HEK293T (cell line): ENCODE results near the gene CDC45.
"Not testable (repeated sequence)": the region's sequence is repeated elsewhere in the genome, so short reads cannot be mapped to it uniquely, and the experiment has no call there.

Experiments
- CTCF ChIA-PET: fragments of 350-600 bp; formaldehyde crosslinking; extraction: SDS; loops from one replicate; lab custom pipeline; 2021; ENCODE audit warnings: antibody characterized with exemption, inconsistent platforms; lab: Yijun Ruan, JAX
- POLR2A ChIA-PET: fragments of 350-600 bp; formaldehyde crosslinking; extraction: SDS; loops from one replicate; lab custom pipeline; 2020; ENCODE audit warnings: antibody characterized with exemption, inconsistent platforms; lab: Yijun Ruan, JAX
- DNase-seq: peaks from one replicate; pipeline ENCODE4 v3.0.0; 2012; ENCODE audit warnings: mixed read lengths; ENCODE audit errors: extremely low spot score
- ARNT ChIP-seq: fragments of 450-650 bp; IDR thresholded peaks from 2 replicates; pipeline ENCODE4 v1.6.1; 2017; ENCODE audit warnings: mild to moderate bottlenecking
- BHLHE40 ChIP-seq: fragments of 450-650 bp; IDR thresholded peaks from 2 replicates; pipeline ENCODE4 v1.6.1; 2016; ENCODE audit warnings: mild to moderate bottlenecking, moderate library complexity, borderline replicate concordance
- CTBP1 ChIP-seq: fragments of 450-650 bp; IDR thresholded peaks from 2 replicates; pipeline ENCODE4 v1.6.1; 2016; ENCODE audit warnings: borderline replicate concordance
- ELF4 ChIP-seq: fragments of 450-650 bp; IDR thresholded peaks from 2 replicates; pipeline ENCODE4 v1.6.1; 2017; ENCODE audit warnings: antibody characterized with exemption
- FOXA1 ChIP-seq: fragments of 450-650 bp; IDR thresholded peaks from 2 replicates; pipeline ENCODE4 v1.6.1; 2016; ENCODE audit warnings: mild to moderate bottlenecking
- FOXK2 ChIP-seq: fragments of 450-650 bp; IDR thresholded peaks from 2 replicates; pipeline ENCODE4 v1.6.1; 2016; ENCODE audit warnings: mild to moderate bottlenecking
- FOXM1 ChIP-seq: fragments of 450-650 bp; IDR thresholded peaks from 2 replicates; pipeline ENCODE4 v1.6.1; 2017; ENCODE audit warnings: mild to moderate bottlenecking, borderline replicate concordance
- HDGF ChIP-seq: fragments of 450-650 bp; IDR thresholded peaks from 2 replicates; pipeline ENCODE4 v1.6.1; 2017; ENCODE audit warnings: antibody characterized with exemption, borderline replicate concordance
- L3MBTL2 ChIP-seq: fragments of 450-650 bp; conservative IDR thresholded peaks from 2 replicates; pipeline ENCODE4 v1.6.1; 2016; ENCODE audit warnings: mild to moderate bottlenecking
- LEF1 ChIP-seq: fragments of 450-650 bp; IDR thresholded peaks from 2 replicates; pipeline ENCODE4 v1.6.1; 2017; ENCODE audit warnings: mild to moderate bottlenecking, borderline replicate concordance
- NFRKB ChIP-seq: fragments of 450-650 bp; IDR thresholded peaks from 2 replicates; pipeline ENCODE4 v1.6.1; 2016; ENCODE audit warnings: mild to moderate bottlenecking, moderate library complexity
- SP1 ChIP-seq: fragments of 450-650 bp; IDR thresholded peaks from 2 replicates; pipeline ENCODE4 v1.6.1; 2017
- SUZ12 ChIP-seq: fragments of 450-650 bp; IDR thresholded peaks from 2 replicates; pipeline ENCODE4 v1.6.1; 2016; ENCODE audit warnings: mild to moderate bottlenecking
- TARDBP ChIP-seq: fragments of 450-650 bp; IDR thresholded peaks from 2 replicates; pipeline ENCODE4 v1.6.1; 2016
- ZNF384 ChIP-seq: fragments of 450-650 bp; IDR thresholded peaks from 2 replicates; pipeline ENCODE4 v1.6.1; 2016
- TF ChIP-seq, protein P1 (sequence below): fragments of 450-650 bp; IDR thresholded peaks from 2 replicates; pipeline ENCODE4 v1.6.1; 2016

Gene CDC45

DNA sequence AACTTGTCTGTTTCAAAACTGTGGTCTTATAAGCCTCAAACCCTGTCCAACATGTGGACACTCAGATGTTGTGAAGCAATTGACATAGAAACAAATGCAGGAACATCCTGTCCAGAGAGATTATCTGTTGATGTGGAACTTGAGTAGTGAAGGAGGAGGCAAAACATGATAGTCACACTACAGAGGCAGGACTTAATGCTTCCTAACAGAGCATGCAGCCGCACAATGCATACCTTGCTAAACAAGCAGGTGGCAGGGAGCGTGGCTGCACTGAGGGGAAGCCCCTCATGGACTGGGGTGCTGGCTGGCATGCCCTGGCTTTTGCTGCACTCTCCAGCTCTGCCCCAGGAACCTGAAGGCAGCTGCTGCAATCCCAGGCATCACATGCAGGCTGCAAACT is 37.6 kb upstream of the CDC45 start:
- TF ChIP-seq SP1 (no peak), NFRKB (no peak), FOXA1 (no peak), FOXK2 (no peak), L3MBTL2 (no peak), TARDBP (no peak), CTBP1 (no peak), FOXM1 (no peak), BHLHE40 (no peak), ELF4 (no peak), LEF1 (no peak), ZNF384 (no peak), SUZ12 (no peak), ARNT (no peak), HDGF (no peak)
- TF ChIP-seq, protein P1, sequence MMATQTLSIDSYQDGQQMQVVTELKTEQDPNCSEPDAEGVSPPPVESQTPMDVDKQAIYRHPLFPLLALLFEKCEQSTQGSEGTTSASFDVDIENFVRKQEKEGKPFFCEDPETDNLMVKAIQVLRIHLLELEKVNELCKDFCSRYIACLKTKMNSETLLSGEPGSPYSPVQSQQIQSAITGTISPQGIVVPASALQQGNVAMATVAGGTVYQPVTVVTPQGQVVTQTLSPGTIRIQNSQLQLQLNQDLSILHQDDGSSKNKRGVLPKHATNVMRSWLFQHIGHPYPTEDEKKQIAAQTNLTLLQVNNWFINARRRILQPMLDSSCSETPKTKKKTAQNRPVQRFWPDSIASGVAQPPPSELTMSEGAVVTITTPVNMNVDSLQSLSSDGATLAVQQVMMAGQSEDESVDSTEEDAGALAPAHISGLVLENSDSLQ: no peak
- ChIA-PET POLR2A (interaction anchor here (5.5 kb wide), 1 partner anchor 11 kb away, joined by 20 read pairs; the partner anchor contains the start of genes HIRA and MRPL40), CTCF (no interaction called here)
- DNase-seq: no peak

DNA sequence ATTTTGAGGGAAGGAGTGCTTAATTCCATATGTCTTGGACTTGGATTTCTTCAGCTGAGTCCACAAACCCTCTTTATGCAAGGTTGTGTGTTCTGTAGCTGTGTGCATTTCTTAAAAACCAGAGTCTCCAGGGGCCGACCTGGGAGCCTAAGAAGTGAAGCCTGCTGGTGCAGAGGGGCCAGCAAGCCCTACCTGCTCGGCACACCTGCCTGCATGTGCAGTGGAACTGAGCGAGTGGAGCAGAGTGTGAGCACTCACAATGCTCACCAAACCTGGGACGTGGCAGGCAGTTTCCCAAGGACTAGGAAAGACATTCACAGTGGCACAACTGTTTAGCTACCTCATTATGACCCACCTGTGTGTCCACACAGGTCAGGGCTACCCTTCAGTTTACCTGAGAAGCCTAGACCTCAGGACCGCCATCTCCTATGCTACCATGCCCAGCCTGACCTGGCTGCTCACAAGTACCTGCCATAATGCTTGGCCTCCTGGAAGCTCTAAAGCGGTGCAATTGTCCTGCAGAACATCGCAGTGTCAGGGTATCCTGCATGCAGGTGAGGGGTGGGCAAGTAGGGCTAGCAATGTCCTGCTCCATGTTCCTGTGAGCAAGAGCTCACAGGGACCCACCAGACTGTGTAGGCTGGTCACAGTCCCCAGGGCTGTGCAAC is 36.0 kb upstream of the CDC45 start:
- ChIA-PET CTCF (interaction anchor here (0.6 kb wide), 1 partner anchor 10 kb away, joined by 4 read pairs; no protein-coding TSS in a partner anchor), POLR2A (interaction anchor here (0.7 to 5.5 kb wide), 6 partner anchors 9 to 151 kb away, joined by 3 to 20 read pairs (median 4); partner anchors contain the start of genes CDC45, HIRA and MRPL40)
- TF ChIP-seq LEF1 (no peak), FOXA1 (no peak), NFRKB (no peak), FOXM1 (no peak), SUZ12 (no peak), TARDBP (no peak), SP1 (no peak), L3MBTL2 (no peak), FOXK2 (no peak), CTBP1 (no peak), BHLHE40 (no peak), ARNT (no peak), ELF4 (no peak), HDGF (no peak), ZNF384 (no peak)
- TF ChIP-seq, protein P1: no peak
- DNase-seq: no peak

DNA sequence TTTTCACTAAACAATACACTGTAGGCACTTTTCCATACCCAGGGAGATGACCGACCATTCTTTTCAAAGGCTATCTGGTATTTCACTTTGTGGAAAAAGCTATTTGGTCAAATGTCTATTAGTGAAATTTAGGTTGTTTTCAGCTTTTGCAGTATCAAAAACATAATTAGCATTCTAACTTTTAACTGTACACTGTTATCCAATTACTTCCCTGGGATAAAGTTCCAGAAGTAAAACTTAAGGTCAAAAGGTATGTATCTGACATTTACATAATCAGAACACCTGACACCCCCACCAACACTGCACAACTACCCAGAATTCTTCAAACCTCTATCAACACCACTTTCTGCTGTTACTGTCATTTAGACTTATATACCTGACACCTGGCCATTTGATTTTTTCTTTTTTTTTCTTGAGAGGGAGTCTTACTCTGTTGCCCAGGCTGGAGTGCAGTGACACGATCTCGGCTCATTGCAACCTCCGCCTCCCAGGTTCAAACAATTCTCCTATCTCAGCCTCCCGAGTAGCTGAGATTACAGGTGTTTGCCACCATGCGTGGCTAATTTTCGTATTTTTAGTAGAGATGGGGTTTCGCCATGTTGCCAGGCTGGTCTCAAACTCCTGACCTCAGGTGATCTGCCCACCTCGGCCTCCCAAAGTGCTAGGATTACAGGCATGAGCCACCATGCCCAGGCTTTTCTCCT is 34.3 kb upstream of the CDC45 start:
- DNase-seq, CTCF ChIA-PET: not testable (repeated sequence)
- POLR2A ChIA-PET: interaction anchor here (1.0 to 5.5 kb wide), 5 partner anchors 10 to 154 kb away, joined by 3 to 20 read pairs (median 4); partner anchors contain the start of genes CLTCL1, HIRA and MRPL40

DNA sequence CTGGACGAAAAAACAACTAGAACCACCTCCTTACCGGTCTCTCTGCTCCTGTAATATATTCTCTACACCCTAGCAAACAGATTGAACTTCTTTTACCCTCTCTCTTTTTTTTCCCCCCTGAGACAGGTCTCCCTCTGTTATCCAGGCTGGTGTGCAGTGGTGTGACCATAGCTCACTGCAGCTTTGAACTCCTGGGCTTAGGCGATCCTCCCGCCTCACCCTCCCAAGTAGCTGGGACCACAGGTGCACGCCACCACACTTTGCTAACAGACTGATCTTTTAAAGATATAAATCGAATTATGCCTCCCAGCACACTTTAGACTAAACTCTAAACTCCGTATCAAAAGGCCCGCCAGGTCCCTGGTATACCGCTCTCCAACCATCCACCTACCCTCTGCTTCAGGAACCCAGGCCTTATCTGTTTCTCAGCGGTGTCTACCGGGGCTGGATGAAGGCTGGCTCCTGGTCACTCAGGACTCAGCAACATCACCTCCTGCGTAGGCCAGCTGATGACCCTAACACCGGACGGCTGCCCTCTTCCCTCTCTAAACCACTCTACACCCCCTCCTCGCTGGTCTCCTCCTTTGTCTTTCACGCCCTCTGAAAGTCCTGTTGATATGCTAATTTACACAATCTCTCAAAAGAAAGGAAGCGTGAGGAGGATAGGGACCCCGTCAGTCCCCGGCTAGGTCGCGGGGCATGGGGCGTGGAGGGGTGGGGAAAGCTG is 33.0 kb upstream of the CDC45 start:
- no peak for TF ChIP-seq ARNT
- TF ChIP-seq L3MBTL2: no peak
- no peak for TF ChIP-seq TARDBP
- no peak for TF ChIP-seq FOXK2
- TF ChIP-seq HDGF: no peak
- no peak for TF ChIP-seq SP1
- TF ChIP-seq NFRKB: no peak
- TF ChIP-seq BHLHE40: no peak
- no peak for TF ChIP-seq FOXM1
- no peak for TF ChIP-seq CTBP1
- no peak for TF ChIP-seq FOXA1
- TF ChIP-seq, protein P1: no peak
- TF ChIP-seq ZNF384: no peak
- TF ChIP-seq LEF1: no peak
- TF ChIP-seq SUZ12: no peak
- no peak for TF ChIP-seq ELF4
- DNase-seq: no peak
- POLR2A ChIA-PET: interaction anchor here (0.9 to 5.5 kb wide), 9 partner anchors 13 to 264 kb away, joined by 3 to 20 read pairs (median 5); partner anchors contain the start of genes CDC45, HIRA and MRPL40
- CTCF ChIA-PET: no interaction called here

DNA sequence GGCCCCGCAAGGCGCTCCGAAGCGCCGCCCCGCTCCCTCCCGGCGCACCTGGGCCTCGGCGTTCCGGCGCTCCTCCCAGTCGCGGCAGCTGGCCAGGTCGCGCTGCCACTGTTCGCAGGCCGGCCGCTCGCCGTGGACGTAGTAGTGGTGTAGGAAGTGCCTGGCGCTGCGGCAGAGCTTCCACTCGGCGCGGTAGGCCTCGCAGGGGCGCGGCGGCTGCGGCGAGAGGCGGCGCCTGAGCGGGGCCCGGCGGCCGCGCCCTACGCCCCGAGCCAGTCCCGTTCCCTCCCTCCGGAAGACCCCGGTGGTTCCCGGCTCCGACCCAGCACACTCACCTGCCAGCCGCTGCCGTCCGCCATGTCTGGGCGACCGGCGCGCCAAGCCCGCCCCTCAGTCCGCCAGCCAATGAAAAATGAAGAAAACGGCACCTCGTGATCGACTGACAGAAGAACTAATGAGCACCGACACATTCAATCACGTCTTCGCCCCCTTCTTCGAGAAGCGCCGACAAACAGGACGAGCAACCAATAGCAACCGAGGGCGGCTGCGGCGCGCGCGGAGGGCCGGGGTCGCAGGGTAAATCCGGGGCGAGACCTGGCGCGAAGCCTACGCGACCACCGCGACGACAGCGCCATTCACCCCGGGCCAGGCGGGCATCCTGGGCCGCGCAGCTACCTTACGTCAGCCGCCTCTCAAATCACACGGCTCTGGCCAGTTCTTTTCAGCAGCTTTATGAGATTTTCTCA is 32.2 kb upstream of the CDC45 start, which contains the start of gene C22orf39:
Gene C22orf39 (minus strand): TSS at position 382 of the 746 bp plus-strand sequence. CDS start 23 bp downstream, at position 359.
- peak; percentile 63; the same call in 1 of the 2 replicates for TF ChIP-seq LEF1
- TF ChIP-seq L3MBTL2: peak; percentile 92
- no peak for TF ChIP-seq NFRKB
- TF ChIP-seq ELF4: no peak
- TF ChIP-seq FOXA1: no peak
- TF ChIP-seq FOXK2: no peak
- TF ChIP-seq, protein P1: peak; percentile 99
- TF ChIP-seq ZNF384: no peak
- TF ChIP-seq SUZ12: no peak
- ChIA-PET POLR2A (interaction anchor here (0.9 to 2.8 kb wide), 9 partner anchors 14 to 265 kb away, joined by 3 to 12 read pairs (median 4); partner anchors contain the start of genes CDC45 and HIRA), CTCF (no interaction called here)
- peak; percentile 97 for DNase-seq
